ENCODE measurements around the gene GPR75.

GPR75 gene

GRCh38 chr2:53818854-53819435 is 40.8 kb downstream of the GPR75 start:
- Histone ChIP-seq H3K4me3 (no peak overlapping the region), H3K27ac (no peak overlapping the region)

DNA sequence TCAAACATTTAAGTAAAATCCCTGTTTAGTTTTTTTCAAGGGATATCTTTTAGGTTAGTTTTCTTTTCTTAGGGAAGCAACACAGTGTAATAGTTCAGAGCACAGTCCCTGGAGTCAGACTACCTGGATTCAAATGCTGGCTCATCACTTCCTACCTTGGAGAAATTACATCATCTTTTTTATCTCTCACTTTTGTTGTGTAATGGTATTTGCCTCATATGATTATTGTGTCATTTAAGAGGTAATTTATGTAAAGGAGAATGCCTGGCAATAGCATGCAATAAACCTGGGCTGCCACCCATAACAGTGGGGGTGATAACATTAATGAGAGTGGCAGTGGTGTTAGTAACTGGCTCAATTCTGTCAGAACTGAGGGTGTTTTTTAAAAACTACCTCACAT is 46.6 kb downstream of the GPR75 start:
- H3K27ac ChIP-seq = no peak overlapping the region
- H3K4me3 ChIP-seq = no peak overlapping the region

GRCh38 chr2:53811601-53812000 is 48.2 kb downstream of the GPR75 start:
- Histone ChIP-seq H3K27ac (no peak overlapping the region), H3K4me3 (no peak overlapping the region)

All from skin epidermis (tissue), 12 donors.